Astrocyte of the spinal cord (primary cell): ENCODE measurements around the gene CBLL2.

Source experiments
- DNase-seq: peaks from one replicate; pipeline ENCODE4 v3.0.0; 2011; ENCODE audit warnings: low read depth, low spot score
- H3K4me3 ChIP-seq: 2 replicates; pipeline ENCODE4 v1.5.1; 2011; ENCODE audit warnings: low read depth, mild to moderate bottlenecking, low read length, moderate library complexity
- in situ Hi-C: cut with HindIII; loops from 2 replicates; pipeline ENCODE4 v1.10.0; 2017; ENCODE audit warnings: low sequenced_read_pairs
- TF ChIP-seq, protein P1 (sequence below): IDR thresholded peaks from 2 replicates; pipeline ENCODE4 v1.5.1; 2012; ENCODE audit warnings: low read depth, mild to moderate bottlenecking, low read length, inconsistent platforms

Gene CBLL2

DNA sequence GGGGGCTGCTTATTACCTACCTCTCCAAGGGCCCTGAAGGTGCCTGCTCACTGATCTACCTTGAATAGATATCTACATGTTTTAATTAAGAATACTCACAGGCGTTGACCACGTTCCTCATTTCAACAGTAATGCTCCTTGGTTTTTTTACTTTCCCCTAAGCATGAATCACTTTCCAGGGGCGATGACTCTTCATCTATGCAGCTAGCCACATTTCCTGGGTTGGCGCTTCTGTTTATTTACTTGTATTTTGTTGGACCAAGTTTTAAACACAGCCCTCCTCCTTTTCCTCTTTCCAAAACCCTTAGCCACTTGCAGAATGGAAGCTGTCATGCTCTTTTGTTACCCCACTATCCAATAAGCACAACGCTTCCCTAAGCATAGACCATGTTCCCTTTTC lies 50.8 kb downstream of the CBLL2 start:
- in situ Hi-C loops, result no loop called here
- peak; percentile 73 for DNase-seq
- H3K4me3 ChIP-seq, result no peak overlapping the region
- TF ChIP-seq, protein P1, sequence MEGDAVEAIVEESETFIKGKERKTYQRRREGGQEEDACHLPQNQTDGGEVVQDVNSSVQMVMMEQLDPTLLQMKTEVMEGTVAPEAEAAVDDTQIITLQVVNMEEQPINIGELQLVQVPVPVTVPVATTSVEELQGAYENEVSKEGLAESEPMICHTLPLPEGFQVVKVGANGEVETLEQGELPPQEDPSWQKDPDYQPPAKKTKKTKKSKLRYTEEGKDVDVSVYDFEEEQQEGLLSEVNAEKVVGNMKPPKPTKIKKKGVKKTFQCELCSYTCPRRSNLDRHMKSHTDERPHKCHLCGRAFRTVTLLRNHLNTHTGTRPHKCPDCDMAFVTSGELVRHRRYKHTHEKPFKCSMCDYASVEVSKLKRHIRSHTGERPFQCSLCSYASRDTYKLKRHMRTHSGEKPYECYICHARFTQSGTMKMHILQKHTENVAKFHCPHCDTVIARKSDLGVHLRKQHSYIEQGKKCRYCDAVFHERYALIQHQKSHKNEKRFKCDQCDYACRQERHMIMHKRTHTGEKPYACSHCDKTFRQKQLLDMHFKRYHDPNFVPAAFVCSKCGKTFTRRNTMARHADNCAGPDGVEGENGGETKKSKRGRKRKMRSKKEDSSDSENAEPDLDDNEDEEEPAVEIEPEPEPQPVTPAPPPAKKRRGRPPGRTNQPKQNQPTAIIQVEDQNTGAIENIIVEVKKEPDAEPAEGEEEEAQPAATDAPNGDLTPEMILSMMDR, result no peak
